ENCODE measurements around the gene FANCM.
A peak's percentile ranks its signal among the peaks of the same experiment; 100 is the strongest.
"Not testable (repeated sequence)": the region's sequence is repeated elsewhere in the genome, so short reads cannot be mapped to it uniquely, and the experiment has no call there.

Gene FANCM

GRCh38 chr14:45135659-45136395 lies at the start of gene FANCM:
Gene FANCM, plus strand, starts transcription at chr14:45135930. Its CDS starts 102 bp downstream, at chr14:45136032.
- peak; percentile 97 for DNase-seq

GRCh38 chr14:45089813-45090212 lies 45.9 kb upstream of the FANCM start:
- no peak for DNase-seq

DNA sequence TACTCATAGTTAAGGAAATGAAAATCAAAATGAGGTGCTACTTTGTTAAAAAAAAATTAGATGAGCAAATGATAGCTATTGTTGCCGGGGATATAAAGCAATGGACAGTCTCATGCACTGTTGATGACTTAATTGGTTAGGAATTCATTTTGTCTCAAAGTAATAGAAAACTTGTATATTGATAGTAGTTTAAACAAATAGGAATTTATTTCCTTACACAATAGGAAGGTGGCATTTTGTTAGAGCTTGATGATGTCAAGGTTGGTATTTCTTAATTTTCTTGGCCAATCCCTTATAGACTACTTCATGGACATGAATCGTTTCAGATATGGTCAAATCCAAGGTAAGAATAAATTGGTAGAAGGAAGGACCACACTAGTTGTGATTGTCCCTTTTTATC lies 44.0 kb upstream of the FANCM start:
- DNase-seq: no peak

GRCh38 chr14:45094275-45094674 lies 41.5 kb upstream of the FANCM start:
- DNase-seq: no peak

- DNase-seq: no peak
These were observed 40.6 kb upstream of the FANCM start for GRCh38 chr14:45095143-45095542.

DNA sequence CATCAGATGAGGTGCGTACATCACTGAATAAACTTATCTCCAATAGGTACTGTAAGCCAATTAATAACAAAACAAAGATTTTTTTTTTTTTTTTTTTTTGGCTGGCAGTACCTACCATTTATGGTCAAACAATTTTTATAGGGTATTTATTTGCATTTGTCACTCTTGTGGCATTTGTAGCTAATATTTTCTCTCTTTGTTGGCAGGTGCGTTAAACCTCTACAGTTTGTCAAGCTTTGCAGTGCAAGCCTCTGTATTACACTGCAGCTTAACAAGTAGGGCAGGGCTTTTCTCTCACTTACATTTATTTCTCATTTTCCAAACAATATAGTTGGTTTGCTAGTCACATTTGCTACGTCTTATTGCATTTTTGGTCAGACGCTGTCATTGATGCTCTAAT lies 39.5 kb upstream of the FANCM start:
- DNase-seq: no peak

DNA sequence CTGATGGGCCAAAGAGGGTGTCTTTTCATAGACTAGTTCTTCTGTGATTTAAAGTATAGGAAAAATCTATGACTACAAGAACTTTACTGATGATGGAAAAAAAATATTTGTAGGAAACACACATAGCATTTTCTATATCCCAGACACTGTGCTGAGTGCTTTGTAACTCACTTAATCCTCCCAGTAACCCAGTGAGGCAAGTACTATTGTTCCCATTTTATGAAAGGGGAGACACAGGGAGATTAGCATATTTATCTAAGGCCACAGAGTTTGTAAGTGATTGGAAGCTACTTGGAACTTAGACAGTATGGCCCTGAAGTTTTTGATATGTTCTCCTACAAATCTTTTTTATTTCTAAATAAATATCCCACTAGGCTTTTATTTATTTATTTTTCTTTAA lies 31.9 kb upstream of the FANCM start:
- DNase-seq: no peak

DNA sequence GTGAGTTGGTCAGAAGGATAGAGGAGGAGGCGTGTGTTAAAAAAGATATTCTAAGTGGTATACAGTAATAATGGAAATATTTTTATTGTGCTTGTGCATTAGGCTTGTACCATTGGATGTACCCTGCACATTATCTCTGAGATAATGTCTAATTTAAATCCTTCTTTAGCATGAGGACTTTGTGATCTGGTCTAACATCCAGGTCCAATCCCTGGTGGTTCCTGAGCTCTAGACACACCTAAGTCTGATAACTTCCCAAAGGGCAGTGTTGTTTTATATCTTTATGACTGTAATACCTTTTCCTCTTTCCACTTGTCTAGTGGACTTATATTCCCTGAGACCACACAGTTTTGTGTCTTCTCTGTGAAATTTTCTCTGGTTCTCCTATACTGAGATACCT lies 31.2 kb upstream of the FANCM start:
- DNase-seq: no peak

- no peak for DNase-seq
These were observed 22.6 kb upstream of the FANCM start for GRCh38 chr14:45112896-45113781.

GRCh38 chr14:45114327-45114726 lies 21.4 kb upstream of the FANCM start:
- no peak for DNase-seq

GRCh38 chr14:45118594-45118993 lies 17.1 kb upstream of the FANCM start:
- no peak for DNase-seq

DNA sequence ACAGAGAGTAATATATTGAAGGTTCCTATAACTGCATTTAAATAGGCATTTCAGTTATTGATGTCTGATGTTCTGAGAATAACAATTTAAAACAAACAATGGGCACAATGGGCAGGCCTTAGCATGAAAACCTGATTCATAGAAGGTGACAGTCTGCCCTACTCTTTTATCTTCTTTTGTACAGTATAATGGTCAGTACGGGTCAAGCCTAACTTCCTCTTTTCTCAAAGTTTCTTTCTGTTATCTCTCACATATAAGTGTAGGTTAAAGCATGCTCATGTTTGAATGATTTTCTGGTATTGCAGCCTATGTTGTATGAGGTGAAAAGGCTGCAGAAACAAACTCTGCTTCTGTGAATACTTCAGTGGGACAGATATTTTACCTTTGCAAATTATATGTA lies 15.6 kb upstream of the FANCM start:
- DNase-seq: no peak

DNA sequence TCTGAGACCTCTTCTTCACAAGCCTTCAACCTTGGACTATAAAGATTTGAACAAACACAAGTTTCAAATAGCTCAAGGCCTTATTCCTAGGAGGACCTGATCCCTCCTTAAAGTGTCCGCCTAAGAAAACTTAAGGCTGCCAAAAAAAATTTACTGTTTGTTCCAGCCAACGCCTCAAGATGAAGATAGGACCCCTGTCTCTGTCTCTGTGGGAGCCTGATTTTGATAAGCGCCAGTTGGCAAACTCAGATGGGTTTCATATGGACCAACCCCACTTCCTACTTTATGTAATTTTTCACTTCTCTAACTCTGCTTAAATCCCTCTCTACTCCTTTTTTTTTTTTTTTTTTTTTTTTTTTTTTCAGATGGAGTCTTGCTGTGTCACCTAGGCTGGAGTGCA lies 12.5 kb upstream of the FANCM start:
- no peak for DNase-seq

DNA sequence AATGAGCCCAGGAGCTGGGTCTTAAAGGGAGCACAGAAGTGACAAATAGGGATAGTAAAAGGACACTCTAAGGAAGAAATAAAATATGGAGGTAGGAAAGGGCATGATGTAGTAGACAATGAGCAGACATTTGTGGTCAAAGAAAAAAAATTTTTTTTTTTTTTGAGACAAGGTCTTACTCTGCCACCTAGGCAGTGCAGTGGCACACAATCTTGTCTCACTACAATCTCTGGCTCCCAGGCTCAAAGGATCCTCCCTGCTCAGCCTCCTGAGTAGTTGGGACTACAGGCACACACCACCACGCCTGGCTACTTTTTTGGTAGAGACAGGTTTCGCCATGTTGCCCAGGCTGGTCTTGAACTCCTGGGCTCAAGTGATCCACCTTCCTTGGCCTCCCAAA lies 10.0 kb upstream of the FANCM start:
- no peak for DNase-seq

DNA sequence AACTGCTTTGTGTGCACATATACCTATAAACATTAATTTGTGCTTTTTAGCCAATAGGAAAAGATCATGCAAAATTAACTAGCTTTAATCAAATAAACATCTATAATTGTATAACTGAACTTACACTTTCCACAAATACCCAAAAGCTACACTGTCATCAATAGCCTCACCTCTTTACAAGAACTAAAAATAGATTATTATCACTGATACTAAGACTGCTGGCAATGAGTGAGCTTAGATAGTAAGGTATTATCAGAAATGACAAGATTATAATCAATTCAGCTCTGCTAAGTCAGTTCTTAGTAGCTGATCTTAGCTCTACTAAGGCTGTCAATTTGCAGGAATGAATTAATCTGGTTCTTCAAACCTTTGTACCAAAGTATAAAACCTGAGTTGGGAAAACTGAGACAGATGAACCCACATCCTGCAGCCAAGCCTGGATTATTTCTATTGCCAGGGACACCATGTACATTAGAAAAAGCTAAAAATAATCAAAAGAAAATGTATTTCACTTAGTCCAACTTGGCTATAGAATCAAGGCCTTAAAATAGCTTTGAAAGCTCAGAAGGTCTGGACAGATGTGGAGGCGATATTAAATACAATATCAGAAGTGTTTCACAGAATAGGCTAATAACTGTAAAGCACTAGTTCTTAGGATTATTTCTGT lies 6.6 kb upstream of the FANCM start:
- DNase-seq: no peak

DNA sequence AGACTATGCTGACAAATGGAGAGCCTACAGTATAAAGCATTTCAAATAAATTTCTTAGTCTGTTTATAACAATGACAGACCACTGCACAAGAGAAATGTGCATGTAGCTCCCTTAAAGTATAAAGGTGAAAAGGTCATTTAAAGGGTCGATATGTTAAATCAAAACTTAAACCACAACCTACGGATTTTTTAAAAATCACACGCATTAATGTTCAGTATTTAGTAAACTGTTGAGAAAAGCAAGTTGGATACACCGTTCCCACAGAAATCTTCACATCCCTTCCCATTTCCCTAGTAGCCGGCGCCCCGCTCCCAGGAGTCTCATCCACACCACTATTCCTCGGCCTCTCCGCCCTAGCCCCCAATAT lies 2.1 kb upstream of the FANCM start:
- peak; percentile 35 for DNase-seq

DNA sequence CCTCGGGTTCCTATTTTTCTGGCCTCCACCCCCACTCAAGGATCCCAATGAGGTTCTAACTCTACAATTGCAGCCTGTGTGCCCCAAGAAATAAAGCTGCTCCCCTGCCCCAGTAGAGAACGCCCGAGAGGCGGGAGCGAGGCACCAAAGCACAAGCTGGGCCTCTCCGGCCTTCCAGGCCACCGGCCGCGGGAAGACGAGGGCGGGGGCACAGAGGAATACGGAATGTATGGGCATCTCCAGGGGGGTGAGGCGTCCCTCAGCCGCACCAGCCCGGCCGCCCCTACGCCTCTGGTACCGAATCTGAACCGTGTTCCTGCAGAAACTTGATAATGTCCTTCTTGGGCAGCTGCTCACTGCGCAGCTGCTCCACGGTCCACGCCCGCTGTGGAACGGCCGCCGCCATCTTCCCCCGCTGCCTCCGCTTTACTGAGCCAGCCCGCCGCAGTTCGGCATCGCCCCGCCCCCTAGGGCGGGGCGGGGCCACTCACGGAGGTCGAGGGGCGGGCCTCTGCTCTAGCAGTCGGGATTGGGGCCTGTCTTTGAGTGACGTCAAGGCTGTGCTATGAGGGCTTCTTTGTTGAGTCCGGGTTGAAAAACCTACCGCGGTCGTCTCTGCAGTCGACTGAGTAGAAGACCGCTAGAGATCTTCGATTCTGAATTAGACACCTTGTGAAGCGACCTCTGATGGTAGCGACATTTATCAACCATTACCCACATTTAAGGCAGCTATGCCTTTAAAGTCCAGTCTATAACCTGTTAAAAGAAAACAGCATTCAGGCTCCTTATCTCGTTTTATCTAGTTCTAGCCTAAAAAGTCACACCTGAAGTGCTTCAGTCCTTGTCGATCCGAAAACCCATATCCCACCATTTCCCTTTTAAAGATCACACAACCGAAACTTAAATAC lies 1.4 kb upstream of the FANCM start, which contains the start of gene FKBP3:
Gene FKBP3, minus strand, starts transcription at position 431 of the 908 bp plus-strand sequence. Its CDS starts 25 bp downstream, at position 406.
- DNase-seq: peak; percentile 98

DNA sequence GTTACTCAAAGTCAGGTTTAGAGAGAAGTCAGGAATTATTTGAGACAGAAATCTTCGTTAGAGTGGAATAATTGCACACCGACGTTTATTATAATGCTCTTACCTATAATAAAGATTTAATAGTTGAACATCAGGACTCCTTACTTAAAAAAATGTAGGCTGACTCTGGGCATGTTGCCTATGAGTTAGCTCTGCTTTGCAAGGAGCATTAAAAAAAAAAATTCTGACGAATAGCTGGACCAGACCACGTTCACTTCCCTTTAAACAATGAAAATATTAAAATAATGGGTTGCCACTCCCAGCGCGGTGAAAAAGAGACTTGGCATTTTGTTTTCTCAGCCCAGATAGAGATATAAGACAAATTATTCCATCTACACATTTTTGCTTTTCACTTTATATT lies 574 bp upstream of the FANCM start:
- DNase-seq: no peak

DNA sequence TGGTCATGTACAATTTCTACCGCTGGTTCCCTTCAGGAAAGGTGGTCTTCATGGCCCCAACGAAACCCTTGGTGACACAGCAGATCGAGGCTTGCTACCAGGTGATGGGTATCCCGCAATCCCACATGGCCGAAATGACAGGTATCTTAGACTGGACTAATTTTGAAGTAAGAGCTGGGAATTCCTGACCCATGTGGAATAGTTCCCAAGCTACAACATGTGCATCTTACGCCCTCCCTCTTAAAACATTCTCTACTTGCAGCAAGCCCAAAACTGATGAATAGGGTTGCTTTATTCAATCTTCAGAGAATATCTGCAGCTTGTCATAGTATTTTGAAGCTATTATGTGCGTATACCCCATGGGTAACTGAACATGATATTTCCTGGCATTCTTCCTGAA lies 669 bp downstream of the FANCM start:
- no peak for DNase-seq

DNA sequence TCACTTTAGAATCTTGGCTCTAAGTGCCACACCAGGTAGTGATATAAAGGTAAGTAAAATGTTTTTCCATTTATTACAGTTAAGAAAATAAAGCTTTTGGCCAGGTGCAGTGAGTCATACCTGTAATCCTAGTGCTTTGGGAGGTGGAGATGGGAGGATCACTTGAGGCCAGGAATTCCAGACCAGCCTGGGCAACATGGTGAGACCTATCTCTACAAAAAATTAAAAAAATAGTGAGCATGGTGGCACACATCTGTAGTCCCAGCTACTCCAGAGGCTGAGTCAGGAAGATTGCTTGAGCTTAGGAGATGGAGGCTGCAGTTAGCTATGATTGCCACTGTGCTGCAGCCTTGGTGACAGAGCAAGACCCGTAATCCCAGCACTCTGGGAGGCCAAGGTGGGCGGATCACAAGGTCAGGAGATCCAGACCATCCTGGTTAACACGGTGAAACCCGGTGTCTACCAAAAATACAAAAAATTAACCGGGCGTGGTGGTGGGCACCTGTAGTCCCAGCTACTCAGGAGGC lies 5.0 kb downstream of the FANCM start:
- no peak for DNase-seq

DNA sequence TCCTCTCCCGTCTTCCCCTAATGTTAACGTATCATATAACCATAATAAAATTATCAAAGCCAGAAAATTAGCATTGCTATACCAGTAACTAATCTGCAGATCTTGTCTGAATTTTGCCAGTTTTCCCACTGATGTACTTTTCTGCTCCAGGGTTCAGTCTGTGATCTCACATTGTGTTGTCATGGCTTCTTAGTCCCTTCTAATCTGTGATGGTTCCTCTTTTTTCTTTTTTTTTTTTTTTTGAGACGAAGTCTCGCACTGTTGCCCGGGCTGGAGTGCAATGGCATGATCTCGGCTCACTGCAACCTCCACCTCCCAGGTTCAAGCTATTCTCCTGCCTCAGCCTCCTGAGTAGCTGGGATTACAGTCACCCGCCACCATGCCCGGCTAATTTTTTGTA lies 6.4 kb downstream of the FANCM start:
- DNase-seq: not testable (repeated sequence)

DNA sequence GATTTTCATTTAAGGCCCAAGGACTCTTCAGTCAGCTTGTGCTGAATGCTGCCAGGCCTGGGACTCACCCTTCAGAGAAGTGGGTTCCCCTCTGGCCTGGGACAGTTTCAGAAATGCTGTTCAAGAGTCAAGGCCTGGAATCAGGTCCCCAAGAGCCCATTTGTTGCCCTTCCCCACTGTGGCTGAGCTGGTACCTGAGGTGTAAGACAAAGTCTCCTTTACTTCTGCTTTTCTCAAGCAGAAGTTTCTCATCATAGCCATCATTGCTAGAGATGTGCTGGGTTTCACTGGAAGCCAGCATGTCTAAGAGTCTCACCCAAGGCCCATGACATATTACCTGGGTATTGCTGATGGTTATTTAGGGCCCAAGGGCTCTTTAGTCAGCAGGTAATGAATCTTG lies 8.9 kb downstream of the FANCM start:
- no peak for DNase-seq
